Measurements from ENCODE around the gene ADCY3. TPM values are rescaled to one million over a fixed set of nuclear protein-coding genes. Genes with fewer than 3 reads are reported as not detected.

ADCY3 gene
- total and polyA plus RNA-seq, 10 donors, result 36.5 to 61.5 (median 52.7) TPM

GRCh38 chr2:24906466-24906865 lies 13.6 kb downstream of the ADCY3 start:
- Histone ChIP-seq H3K27me3 (replicated peaks in 1 of 7) (no peaks in the 10 kb centered on the region), H3K27ac (no peak overlapping the region), H3K4me1 (no peaks in the 10 kb centered on the region), H3K9me3 (peaks cover 0 to 11% (median 6%) of the 10 kb centered on the region in 8 donors), H3K4me3 (no peak overlapping the region), H3K36me3 (peaks cover 0 to 8% (median 0%) of the 10 kb centered on the region in 6 donors)
- WGBS, 5 donors, result 91 to 98% (median 95%) methylated on average over 5 to 6 of the region's 6 CpGs
- intact Hi-C loops (cut with DNase I; ENCODE audit: low total_unique reads), result no loop called here
- peak; percentile 13 for DNase-seq
- TF ChIP-seq POLR2A (IDR thresholded peaks at IDR 0.05) (no peak), CTCF (IDR thresholded peaks at IDR 0.05 in 8 of 11, conservative IDR thresholded peaks at IDR 0.05 in 3 of 11) (no peak), POLR2AphosphoS5 (IDR thresholded peaks at IDR 0.05) (no peak)

DNA sequence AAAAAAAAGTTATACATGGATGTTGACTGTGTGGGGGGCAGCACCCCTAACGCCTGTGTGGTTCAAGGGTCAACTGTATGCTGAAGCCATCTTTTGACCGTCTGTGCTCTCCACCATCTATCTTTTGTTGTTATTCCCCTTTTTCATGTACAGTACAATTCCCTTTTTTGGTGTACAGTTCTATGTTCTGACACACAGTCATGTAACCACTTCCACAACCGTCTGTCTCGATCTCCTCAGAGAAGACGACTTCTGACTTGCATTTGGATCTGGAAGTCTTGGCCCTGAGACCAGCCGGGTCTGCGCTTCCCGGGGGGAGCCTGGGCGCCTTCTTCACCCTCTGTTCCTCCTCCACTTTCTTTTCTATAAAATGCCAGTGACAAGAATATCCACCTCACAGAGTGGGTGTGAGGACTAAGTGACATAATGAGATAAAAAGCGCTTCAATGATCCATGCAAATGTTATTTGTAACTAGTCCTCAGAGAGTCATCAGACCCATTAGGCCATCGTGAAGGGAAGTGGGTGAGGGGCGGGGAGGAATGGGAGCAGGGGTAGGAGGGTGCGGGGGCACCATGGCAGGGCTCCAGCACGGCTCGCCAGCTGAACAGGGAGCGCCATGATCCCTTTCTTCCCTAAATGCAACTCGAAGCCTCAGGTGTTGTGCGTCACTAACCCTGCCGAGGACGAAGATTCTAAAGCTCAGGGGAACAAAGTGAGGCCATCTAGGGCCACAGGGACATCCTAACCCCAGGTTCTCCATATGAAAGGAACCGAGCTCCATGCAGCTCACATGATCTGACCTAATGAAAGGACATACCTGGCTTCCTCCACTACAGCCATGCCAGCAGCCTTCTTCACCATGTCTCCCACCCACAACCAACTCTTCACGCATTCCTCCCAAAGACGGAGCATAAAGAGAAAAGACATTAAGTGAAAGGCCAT lies 16.6 kb downstream of the ADCY3 start:
- H3K36me3 ChIP-seq, result peaks cover 0 to 3% (median 0%) of the 10 kb centered on the region in 6 donors
- DNase-seq, result peak; percentile 24
- H3K27me3 ChIP-seq (replicated peaks in 1 of 7), result no peaks in the 10 kb centered on the region
- no peak overlapping the region for H3K4me3 ChIP-seq
- no peak overlapping the region for H3K27ac ChIP-seq
- no peaks in the 10 kb centered on the region for H3K4me1 ChIP-seq
- no peaks in the 10 kb centered on the region for H3K9me3 ChIP-seq
- intact Hi-C loops (cut with DNase I; ENCODE audit: low total_unique reads), result no loop called here
- 85 to 91% (median 86%) methylated on average over 23 of the region's 23 CpGs for WGBS, 5 donors
- TF ChIP-seq CTCF (IDR thresholded peaks at IDR 0.05 in 8 of 11, conservative IDR thresholded peaks at IDR 0.05 in 3 of 11), result no peak
- TF ChIP-seq POLR2A (IDR thresholded peaks at IDR 0.05), result no peak
- no peak for TF ChIP-seq POLR2AphosphoS5 (IDR thresholded peaks at IDR 0.05)

DNA sequence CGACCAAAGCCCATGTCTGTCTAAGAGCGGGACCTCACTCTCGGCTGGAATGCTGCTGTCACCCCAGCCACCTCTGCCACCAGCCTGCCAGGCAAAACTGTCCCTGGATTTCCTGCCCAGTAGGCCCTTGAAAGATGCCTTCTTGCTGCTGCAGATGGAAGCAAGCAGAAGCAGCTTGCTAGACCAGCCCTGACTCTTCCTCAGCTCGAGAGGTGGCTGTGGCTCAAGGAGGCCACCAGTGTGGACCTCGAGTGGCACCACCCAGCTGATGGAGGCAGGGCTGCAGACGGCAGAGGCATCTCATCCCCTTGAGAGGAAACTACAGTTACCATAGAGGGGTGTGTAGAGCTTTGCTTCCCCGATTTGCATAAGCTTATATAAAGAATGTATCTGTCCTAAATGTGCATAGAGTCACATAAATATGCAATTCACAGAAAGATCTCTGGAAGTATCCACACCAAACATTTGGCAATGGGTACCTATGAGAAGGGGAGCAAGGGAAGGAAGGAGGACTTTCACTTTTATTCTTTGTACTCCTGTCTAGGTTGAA lies 20.6 kb downstream of the ADCY3 start:
- no peak overlapping the region for H3K27ac ChIP-seq
- no peak overlapping the region for H3K4me3 ChIP-seq
- WGBS, 5 donors, result 83 to 87% (median 85%) methylated on average over 7 of the region's 7 CpGs
- H3K27me3 ChIP-seq (replicated peaks in 1 of 7), result no peaks in the 10 kb centered on the region
- H3K9me3 ChIP-seq, result peaks cover 4 to 25% (median 20%) of the 10 kb centered on the region in 8 donors
- H3K36me3 ChIP-seq, result peaks cover 0 to 13% (median 0%) of the 10 kb centered on the region in 6 donors
- peak; percentile 32 for DNase-seq
- TF ChIP-seq POLR2AphosphoS5 (IDR thresholded peaks at IDR 0.05) (no peak), CTCF (IDR thresholded peaks at IDR 0.05 in 8 of 11, conservative IDR thresholded peaks at IDR 0.05 in 3 of 11) (no peak)
- no peaks in the 10 kb centered on the region for H3K4me1 ChIP-seq
- intact Hi-C loops (cut with DNase I; ENCODE audit: low total_unique reads), result no loop called here
